Neural cell (in vitro differentiated cells): ENCODE measurements around the gene ARAP2. TPM values are rescaled to one million over a fixed set of nuclear protein-coding genes. Genes with fewer than 3 reads are reported as not detected.

Source experiments
- H2AFZ ChIP-seq: fragments of 200-600, 300-800 bp; sonication (generic), shearing (Covaris generic); 2 replicates; pipeline ENCODE4 v1.6.0; 2014; ENCODE audit warnings: low read depth, mild to moderate bottlenecking, antibody characterized with exemption, low read length, moderate library complexity
- H3F3A ChIP-seq: fragments of 200-600 bp; shearing (Covaris generic); 2 replicates; pipeline ENCODE4 v1.6.1; 2016; ENCODE audit warnings: mild to moderate bottlenecking, moderate library complexity, mixed read lengths, antibody characterized with exemption, low read length; ENCODE audit not compliant: insufficient read depth, poor library complexity, severe bottlenecking
- H3K27ac ChIP-seq: fragments of 200-600, 300-800 bp; sonication (generic), shearing (Covaris generic); 2 replicates; pipeline ENCODE4 v1.5.1; 2014; ENCODE audit warnings: mild to moderate bottlenecking, low read length, moderate library complexity
- H3K27me3 ChIP-seq: fragments of 300-800, 200-600 bp; sonication (generic), shearing (Covaris generic); 2 replicates; pipeline ENCODE4 v1.6.0; 2014; ENCODE audit warnings: mild to moderate bottlenecking, low read depth, low read length, moderate library complexity; ENCODE audit not compliant: insufficient read depth
- H3K36me3 ChIP-seq: fragments of 300-800, 200-600 bp; sonication (generic), shearing (Covaris generic); 2 replicates; pipeline ENCODE4 v1.5.1; 2014; ENCODE audit warnings: mild to moderate bottlenecking, antibody characterized with exemption, low read length, moderate library complexity; ENCODE audit not compliant: insufficient read depth
- H3K4me2 ChIP-seq: fragments of 300-800, 200-600 bp; sonication (generic), shearing (Covaris generic); 2 replicates; pipeline ENCODE4 v1.6.0; 2014; ENCODE audit warnings: mild to moderate bottlenecking, low read length
- H3K4me3 ChIP-seq: fragments of 300-800, 200-600 bp; sonication (generic), shearing (Covaris generic); 2 replicates; pipeline ENCODE4 v1.5.1; 2014; ENCODE audit warnings: mild to moderate bottlenecking, low read length, moderate library complexity
- H3K79me2 ChIP-seq: fragments of 200-600 bp; shearing (Covaris generic); replicated peaks from 2 replicates; pipeline ENCODE4 v1.6.0; 2014; ENCODE audit warnings: mild to moderate bottlenecking, low read length, moderate library complexity; ENCODE audit not compliant: insufficient read depth
- H3K9ac ChIP-seq: fragments of 300-800, 200-600 bp; sonication (generic), shearing (Covaris generic); 2 replicates; pipeline ENCODE4 v1.6.1; 2016; ENCODE audit warnings: mild to moderate bottlenecking, low read length, mixed read lengths
- H3K9me2 ChIP-seq: fragments of 200-600 bp; shearing (Covaris generic); 2 replicates; pipeline ENCODE4 v1.6.1; 2016; ENCODE audit warnings: mild to moderate bottlenecking, low read length, mixed read lengths; ENCODE audit not compliant: insufficient read depth
- H3K9me3 ChIP-seq: fragments of 200-600, 300-800 bp; sonication (generic), shearing (Covaris generic); 2 replicates; pipeline ENCODE4 v1.6.1; 2016; ENCODE audit warnings: mild to moderate bottlenecking, mixed run types, low read length, moderate library complexity, mixed read lengths
- H4K20me1 ChIP-seq: fragments of 200-600 bp; shearing (Covaris generic); 2 replicates; pipeline ENCODE4 v1.6.1; 2016; ENCODE audit warnings: mild to moderate bottlenecking, mixed run types; ENCODE audit not compliant: insufficient read depth
- EP300 ChIP-seq: fragments of 450-650 bp; conservative IDR thresholded peaks from 2 replicates; pipeline ENCODE4 v1.6.1; 2014; ENCODE audit warnings: antibody characterized with exemption, mild to moderate bottlenecking, moderate library complexity; ENCODE audit not compliant: poor library complexity, severe bottlenecking
- EZH2 ChIP-seq: fragments of 200-600, 300-800 bp; shearing (Covaris generic), sonication (generic); IDR thresholded peaks from 2 replicates; pipeline ENCODE4 v1.6.1; 2014; ENCODE audit warnings: antibody characterized with exemption, low read length, borderline replicate concordance, mild to moderate bottlenecking; ENCODE audit not compliant: insufficient read depth, poor library complexity, severe bottlenecking
- MXI1 ChIP-seq: fragments of 450-650 bp; conservative IDR thresholded peaks from 2 replicates; pipeline ENCODE4 v1.6.1; 2014; ENCODE audit warnings: antibody characterized with exemption, mild to moderate bottlenecking; ENCODE audit not compliant: poor library complexity, severe bottlenecking
- POLR2AphosphoS5 ChIP-seq: IDR thresholded peaks from 2 replicates; pipeline ENCODE4 v1.6.1; 2012
- RAD21 ChIP-seq: fragments of 450-650 bp; conservative IDR thresholded peaks from 2 replicates; pipeline ENCODE4 v1.6.1; 2014; ENCODE audit warnings: antibody characterized with exemption, mild to moderate bottlenecking, moderate library complexity
- SMC3 ChIP-seq: fragments of 450-650 bp; conservative IDR thresholded peaks from 2 replicates; pipeline ENCODE4 v1.6.1; 2014; ENCODE audit warnings: antibody characterized with exemption, mild to moderate bottlenecking, moderate library complexity; ENCODE audit not compliant: poor library complexity
- TAF1 ChIP-seq: IDR thresholded peaks from 2 replicates; pipeline ENCODE4 v1.6.1; 2012; ENCODE audit warnings: low read depth
- polyA plus RNA-seq: library from polyadenylated mRNA; depleted of rRNA; stranded (reverse); fragments of >200 nt; gene quantifications from 2 replicates; pipeline ENCODE4 v1.2.3, GENCODE V29; 2014
- TF ChIP-seq, protein P1 (sequence below): IDR thresholded peaks from 2 replicates; pipeline ENCODE4 v1.6.1; 2012; ENCODE audit warnings: borderline replicate concordance
- TF ChIP-seq, protein P2 (sequence below): fragments of 450-650 bp; IDR thresholded peaks from 2 replicates; pipeline ENCODE4 v1.5.1; 2014; ENCODE audit warnings: antibody characterized with exemption, mild to moderate bottlenecking, moderate library complexity; ENCODE audit not compliant: poor library complexity, severe bottlenecking

The ARAP2 gene
- polyA plus RNA-seq, 1 donor from 2014 or later, result 2.1 TPM

DNA sequence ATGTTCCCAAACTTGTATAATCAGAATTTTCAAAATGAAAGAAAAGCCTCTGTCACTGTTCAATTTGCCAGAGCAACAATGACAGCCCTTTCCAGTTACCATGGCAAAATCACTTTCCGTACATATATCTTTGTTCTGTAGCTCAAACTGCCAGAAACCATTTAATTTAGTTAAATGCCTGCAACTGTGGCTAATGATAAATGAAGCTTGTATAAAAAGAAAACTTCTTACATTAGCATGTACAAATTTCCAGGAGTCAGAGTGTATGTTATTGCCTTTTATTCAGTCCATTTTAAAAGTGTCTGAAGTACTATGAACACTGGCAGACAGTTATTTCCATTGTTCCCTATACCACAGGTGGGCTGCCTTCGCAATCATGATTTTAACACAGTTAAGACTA lies 30.3 kb downstream of the ARAP2 start:
- TF ChIP-seq, protein P1, sequence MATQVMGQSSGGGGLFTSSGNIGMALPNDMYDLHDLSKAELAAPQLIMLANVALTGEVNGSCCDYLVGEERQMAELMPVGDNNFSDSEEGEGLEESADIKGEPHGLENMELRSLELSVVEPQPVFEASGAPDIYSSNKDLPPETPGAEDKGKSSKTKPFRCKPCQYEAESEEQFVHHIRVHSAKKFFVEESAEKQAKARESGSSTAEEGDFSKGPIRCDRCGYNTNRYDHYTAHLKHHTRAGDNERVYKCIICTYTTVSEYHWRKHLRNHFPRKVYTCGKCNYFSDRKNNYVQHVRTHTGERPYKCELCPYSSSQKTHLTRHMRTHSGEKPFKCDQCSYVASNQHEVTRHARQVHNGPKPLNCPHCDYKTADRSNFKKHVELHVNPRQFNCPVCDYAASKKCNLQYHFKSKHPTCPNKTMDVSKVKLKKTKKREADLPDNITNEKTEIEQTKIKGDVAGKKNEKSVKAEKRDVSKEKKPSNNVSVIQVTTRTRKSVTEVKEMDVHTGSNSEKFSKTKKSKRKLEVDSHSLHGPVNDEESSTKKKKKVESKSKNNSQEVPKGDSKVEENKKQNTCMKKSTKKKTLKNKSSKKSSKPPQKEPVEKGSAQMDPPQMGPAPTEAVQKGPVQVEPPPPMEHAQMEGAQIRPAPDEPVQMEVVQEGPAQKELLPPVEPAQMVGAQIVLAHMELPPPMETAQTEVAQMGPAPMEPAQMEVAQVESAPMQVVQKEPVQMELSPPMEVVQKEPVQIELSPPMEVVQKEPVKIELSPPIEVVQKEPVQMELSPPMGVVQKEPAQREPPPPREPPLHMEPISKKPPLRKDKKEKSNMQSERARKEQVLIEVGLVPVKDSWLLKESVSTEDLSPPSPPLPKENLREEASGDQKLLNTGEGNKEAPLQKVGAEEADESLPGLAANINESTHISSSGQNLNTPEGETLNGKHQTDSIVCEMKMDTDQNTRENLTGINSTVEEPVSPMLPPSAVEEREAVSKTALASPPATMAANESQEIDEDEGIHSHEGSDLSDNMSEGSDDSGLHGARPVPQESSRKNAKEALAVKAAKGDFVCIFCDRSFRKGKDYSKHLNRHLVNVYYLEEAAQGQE, result no peak
- TF ChIP-seq EP300, result peak; percentile 78
- Histone ChIP-seq H2AFZ (no peak overlapping the region), H3K9me3 (no peaks in the 10 kb centered on the region), H3K4me2 (no peak overlapping the region), H3K4me3 (peak overlapping the region; percentile 35), H3K27me3 (no peaks in the 10 kb centered on the region), H4K20me1 (no peaks in the 10 kb centered on the region), H3K36me3 (no peaks in the 10 kb centered on the region), H3K27ac (peak overlapping the region; percentile 12), H3K9ac (no peak overlapping the region), H3F3A (no peaks in the 10 kb centered on the region), H3K79me2 (no peaks in the 10 kb centered on the region), H3K9me2 (no peaks in the 10 kb centered on the region)

DNA sequence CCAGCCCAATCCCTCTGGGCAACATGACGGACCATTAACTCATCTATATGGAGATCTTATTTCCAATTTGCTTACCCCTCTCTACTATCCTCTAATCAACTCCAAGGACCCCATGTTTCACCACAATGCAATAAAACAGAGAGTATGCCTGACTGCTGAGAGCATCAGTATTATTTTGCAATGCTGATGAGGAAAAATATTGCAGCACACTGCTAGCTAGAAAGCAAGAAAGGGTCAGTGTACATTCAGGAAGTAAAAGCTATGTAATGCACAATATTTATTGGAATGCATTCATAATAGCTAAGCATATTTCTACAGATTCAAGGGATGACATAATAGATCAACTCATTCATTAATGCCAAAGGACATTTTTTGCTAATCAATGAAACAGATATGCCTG lies 33.2 kb downstream of the ARAP2 start:
- no peaks in the 10 kb centered on the region for H3K9me2 ChIP-seq
- H3K9ac ChIP-seq, result no peak overlapping the region
- no peaks in the 10 kb centered on the region for H3K27me3 ChIP-seq
- no peaks in the 10 kb centered on the region for H3K9me3 ChIP-seq
- H3K4me2 ChIP-seq, result no peak overlapping the region
- H3K4me3 ChIP-seq, result no peak overlapping the region
- no peaks in the 10 kb centered on the region for H3F3A ChIP-seq
- TF ChIP-seq EZH2, result no peak
- no peak for TF ChIP-seq SMC3
- no peak for TF ChIP-seq TAF1
- TF ChIP-seq, protein P2, sequence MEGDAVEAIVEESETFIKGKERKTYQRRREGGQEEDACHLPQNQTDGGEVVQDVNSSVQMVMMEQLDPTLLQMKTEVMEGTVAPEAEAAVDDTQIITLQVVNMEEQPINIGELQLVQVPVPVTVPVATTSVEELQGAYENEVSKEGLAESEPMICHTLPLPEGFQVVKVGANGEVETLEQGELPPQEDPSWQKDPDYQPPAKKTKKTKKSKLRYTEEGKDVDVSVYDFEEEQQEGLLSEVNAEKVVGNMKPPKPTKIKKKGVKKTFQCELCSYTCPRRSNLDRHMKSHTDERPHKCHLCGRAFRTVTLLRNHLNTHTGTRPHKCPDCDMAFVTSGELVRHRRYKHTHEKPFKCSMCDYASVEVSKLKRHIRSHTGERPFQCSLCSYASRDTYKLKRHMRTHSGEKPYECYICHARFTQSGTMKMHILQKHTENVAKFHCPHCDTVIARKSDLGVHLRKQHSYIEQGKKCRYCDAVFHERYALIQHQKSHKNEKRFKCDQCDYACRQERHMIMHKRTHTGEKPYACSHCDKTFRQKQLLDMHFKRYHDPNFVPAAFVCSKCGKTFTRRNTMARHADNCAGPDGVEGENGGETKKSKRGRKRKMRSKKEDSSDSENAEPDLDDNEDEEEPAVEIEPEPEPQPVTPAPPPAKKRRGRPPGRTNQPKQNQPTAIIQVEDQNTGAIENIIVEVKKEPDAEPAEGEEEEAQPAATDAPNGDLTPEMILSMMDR, result no peak
- TF ChIP-seq, protein P1, result no peak
- TF ChIP-seq EP300, result no peak
- TF ChIP-seq MXI1, result no peak
- no peak for TF ChIP-seq POLR2AphosphoS5
- no peak for TF ChIP-seq RAD21
- no peak overlapping the region for H3K27ac ChIP-seq
- H2AFZ ChIP-seq, result no peak overlapping the region
- no peaks in the 10 kb centered on the region for H4K20me1 ChIP-seq
- no peaks in the 10 kb centered on the region for H3K79me2 ChIP-seq
- no peaks in the 10 kb centered on the region for H3K36me3 ChIP-seq
